Activated naive CD8-positive, alpha-beta T cell treated with anti-CD3 and anti-CD28 coated beads for 36 hours (primary cell): ENCODE results near the gene TAF6L. TPM values are rescaled to one million over a fixed set of nuclear protein-coding genes. Genes with fewer than 3 reads are reported as not detected.

Experiments
- DNase-seq: peaks from one replicate; pipeline ENCODE4 v3.0.0; 2021
- H3K27ac Mint-ChIP-seq: one replicate; pipeline ENCODE4 v1.8.0; 2022; ENCODE audit warnings: mild to moderate bottlenecking, moderate library complexity, mixed read lengths
- H3K27me3 Mint-ChIP-seq: one replicate; pipeline ENCODE4 v1.8.0; 2022; ENCODE audit warnings: mild to moderate bottlenecking, mixed read lengths
- H3K36me3 Mint-ChIP-seq: one replicate; pipeline ENCODE4 v1.8.0; 2021; ENCODE audit warnings: mild to moderate bottlenecking, mixed read lengths
- H3K4me1 Mint-ChIP-seq: one replicate; pipeline ENCODE4 v1.8.0; 2021; ENCODE audit warnings: mixed read lengths
- H3K4me3 Mint-ChIP-seq: one replicate; pipeline ENCODE4 v1.8.0; 2022; ENCODE audit warnings: mild to moderate bottlenecking, moderate library complexity, mixed read lengths
- H3K9me3 Mint-ChIP-seq: one replicate; pipeline ENCODE4 v1.8.0; 2022; ENCODE audit warnings: mixed read lengths
- total RNA-seq, 2 experiments: library from RNA; stranded (reverse); gene quantifications; one replicate each; pipeline ENCODE4 v1.2.3, GENCODE V29; 2021

Gene TAF6L
- total RNA-seq, 2 experiments from 2014 or later, result 22.0 to 22.1 TPM

DNA sequence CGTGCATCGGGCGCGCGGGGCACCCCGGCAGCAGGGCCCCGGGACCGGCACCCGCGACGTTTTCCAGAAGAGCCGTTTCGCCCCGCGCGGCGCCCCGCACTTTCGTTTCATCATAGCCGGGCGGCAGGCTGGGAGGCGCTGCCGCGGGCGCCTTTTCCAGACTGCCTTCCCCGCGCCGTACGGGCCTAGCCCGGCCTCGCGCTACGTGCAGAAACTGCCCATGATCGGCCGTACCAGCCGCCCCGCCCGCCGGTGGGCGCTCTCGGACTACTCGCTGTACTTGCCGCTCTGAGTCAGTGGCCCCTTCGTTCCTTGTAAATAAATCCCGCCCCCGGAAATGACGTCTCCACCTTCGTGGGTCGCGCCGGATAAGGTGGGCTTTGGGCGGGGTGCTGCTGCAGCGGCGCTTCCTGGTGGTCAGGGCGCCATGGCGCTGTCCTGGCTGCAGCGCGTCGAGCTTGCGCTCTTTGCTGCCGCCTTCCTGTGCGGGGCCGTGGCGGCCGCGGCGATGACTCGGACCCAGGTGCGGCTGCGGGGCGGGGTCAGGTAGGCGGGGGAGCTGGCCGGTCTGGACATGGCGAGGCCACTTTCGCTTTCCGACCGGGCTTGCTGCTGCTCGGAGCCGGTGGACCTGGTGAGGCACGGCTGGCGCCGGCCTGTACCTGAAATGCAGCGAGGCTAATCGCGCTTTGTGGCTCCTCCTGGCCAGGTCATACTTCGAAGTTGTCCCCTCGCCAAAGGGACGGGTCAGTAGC is 16.0 kb downstream of the TAF6L start, which contains the start of gene TMEM179B:
TSS of gene TMEM179B (plus strand) at position 398 of the 755 bp plus-strand sequence. CDS start at position 428, 30 bp downstream.
- H3K27ac Mint-ChIP-seq, result peak within 1 kb of the TSS; percentile 92
- DNase-seq, result peak; percentile 96
- H3K27me3 Mint-ChIP-seq, result no peaks in the 10 kb centered on the region
- H3K36me3 Mint-ChIP-seq, result peaks cover 35% of the 10 kb centered on the region
- no peaks in the 10 kb centered on the region for H3K9me3 Mint-ChIP-seq
- peaks cover 36% of the 10 kb centered on the region for H3K4me1 Mint-ChIP-seq
- peak within 1 kb of the TSS; percentile 90 for H3K4me3 Mint-ChIP-seq

DNA sequence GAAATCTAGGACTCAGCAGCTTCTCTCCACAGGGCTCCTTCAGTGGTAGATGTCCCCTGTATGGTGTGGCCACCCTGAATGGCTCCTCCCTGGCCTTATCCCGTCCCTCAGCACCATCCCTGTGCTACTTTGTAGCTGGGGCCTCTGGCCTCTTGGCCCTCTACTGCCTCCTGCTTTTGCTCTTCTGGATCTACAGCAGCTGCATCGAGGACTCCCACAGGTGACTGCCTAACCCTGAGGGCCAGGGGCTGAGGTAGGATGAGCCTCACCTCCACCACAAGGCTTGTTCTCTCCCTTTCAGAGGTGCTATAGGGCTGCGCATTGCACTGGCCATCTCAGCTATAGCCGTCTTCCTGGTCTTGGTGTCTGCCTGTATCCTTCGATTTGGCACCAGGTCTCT is 17.8 kb downstream of the TAF6L start:
- peak overlapping the region; percentile 90 for H3K4me3 Mint-ChIP-seq
- no peaks in the 10 kb centered on the region for H3K27me3 Mint-ChIP-seq
- peaks cover 37% of the 10 kb centered on the region for H3K36me3 Mint-ChIP-seq
- no peak for DNase-seq
- peak overlapping the region; percentile 68 for H3K27ac Mint-ChIP-seq
- H3K4me1 Mint-ChIP-seq, result peaks cover 42% of the 10 kb centered on the region
- H3K9me3 Mint-ChIP-seq, result no peaks in the 10 kb centered on the region

DNA sequence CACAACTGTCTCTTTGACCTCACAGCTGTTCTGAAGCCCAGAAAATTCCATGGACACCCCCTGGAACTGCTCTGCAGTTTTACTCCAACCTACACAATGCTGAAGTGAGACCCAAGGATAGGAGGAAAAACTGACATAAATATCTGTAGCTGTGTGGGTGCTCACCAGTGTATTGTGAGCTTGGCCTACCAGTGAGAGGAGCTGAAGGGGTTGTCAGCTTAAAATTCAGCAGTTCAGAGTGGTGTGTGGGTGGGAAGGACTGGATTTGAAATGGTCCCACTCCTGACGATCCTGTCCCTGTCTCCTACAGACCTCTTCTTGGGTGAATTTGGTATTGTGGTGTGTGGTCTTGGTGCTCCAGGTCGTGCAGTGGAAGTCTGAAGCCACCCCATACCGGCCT is 18.4 kb downstream of the TAF6L start:
- Mint-ChIP-seq H3K27me3 (no peaks in the 10 kb centered on the region), H3K36me3 (peaks cover 37% of the 10 kb centered on the region), H3K27ac (peak overlapping the region; percentile 93), H3K4me1 (peaks cover 46% of the 10 kb centered on the region), H3K9me3 (no peaks in the 10 kb centered on the region), H3K4me3 (peak overlapping the region; percentile 90)
- DNase-seq, result no peak

DNA sequence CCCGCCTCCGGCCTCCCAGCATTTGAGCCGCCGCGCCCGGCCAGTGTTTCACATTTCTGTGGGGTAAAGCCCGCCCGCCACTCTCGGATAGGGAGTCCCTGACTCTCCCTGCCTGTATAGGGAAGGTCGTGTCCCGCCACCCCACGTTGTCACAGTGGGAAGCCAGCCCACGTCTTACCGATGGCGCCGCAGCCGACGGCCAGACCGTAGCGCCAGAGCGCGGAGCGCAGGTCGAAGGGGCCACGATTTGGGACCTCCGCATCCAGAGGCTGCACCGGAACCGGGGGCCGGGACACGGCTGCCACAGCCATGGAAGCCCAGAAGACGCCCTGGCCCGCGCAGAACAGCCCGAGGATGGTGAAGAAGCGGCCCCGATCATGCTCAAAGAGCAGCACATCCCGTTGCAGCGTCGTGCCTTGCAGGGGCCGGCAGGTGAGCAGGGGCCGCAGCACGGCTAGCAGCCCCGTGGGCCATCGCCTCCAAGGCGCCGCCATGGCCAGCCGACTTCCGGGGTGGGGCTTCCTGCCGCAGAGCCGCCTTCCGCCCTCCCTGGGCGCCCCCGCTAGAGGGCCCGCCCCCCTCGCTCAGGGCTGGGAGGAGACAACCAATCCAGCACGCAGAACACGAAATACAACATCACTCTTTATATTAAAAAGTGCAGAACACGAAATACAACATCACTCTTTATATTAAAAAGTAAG is 20.5 kb downstream of the TAF6L start, which contains the start of gene TMEM223:
TSS of gene TMEM223 (minus strand) at position 506 of the 701 bp plus-strand sequence. CDS start at position 494, 12 bp downstream.
- Mint-ChIP-seq H3K4me1 (peaks cover 39% of the 10 kb centered on the region), H3K27ac (peak within 1 kb of the TSS; percentile 93), H3K27me3 (no peaks in the 10 kb centered on the region), H3K9me3 (no peaks in the 10 kb centered on the region), H3K4me3 (peak within 1 kb of the TSS; percentile 92), H3K36me3 (peaks cover 40% of the 10 kb centered on the region)
- DNase-seq, result peak; percentile 93

GRCh38 chr11:62792202-62792575 is 21.0 kb downstream of the TAF6L start:
- Mint-ChIP-seq H3K36me3 (peaks cover 40% of the 10 kb centered on the region), H3K4me3 (peak overlapping the region; percentile 92), H3K9me3 (no peaks in the 10 kb centered on the region), H3K4me1 (peaks cover 39% of the 10 kb centered on the region), H3K27ac (peak overlapping the region; percentile 93), H3K27me3 (no peaks in the 10 kb centered on the region)
- peak; percentile 18 for DNase-seq

DNA sequence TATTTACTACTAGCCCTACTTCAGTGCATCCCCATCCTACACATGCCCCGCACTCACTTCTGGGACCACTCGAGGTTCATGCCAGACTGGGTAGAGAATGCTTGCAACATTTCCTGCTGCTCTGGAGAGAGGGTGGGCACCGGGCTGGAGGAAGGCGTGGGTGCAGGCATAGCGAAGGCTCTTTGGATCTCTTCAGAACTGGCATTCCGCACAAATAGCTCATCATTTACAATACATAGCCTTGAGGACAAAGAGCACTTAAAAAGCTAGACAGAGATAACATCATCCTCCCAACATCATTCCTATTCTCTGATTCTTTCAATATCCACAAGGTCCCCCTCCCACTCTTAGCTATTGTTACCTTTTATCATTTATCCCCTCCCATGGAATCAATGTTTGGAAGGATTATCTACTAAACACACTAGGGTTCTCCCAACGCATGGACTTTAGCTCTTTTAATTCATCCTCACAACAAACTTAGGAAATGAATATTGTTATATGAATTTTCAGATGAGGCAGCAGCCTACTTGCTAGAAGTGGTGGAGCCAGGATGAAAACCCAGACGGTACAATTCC is 23.1 kb downstream of the TAF6L start:
- no peaks in the 10 kb centered on the region for H3K9me3 Mint-ChIP-seq
- peak overlapping the region; percentile 21 for H3K27ac Mint-ChIP-seq
- peaks cover 32% of the 10 kb centered on the region for H3K4me1 Mint-ChIP-seq
- H3K36me3 Mint-ChIP-seq, result peaks cover 38% of the 10 kb centered on the region
- no peaks in the 10 kb centered on the region for H3K27me3 Mint-ChIP-seq
- no peak for DNase-seq
- H3K4me3 Mint-ChIP-seq, result no peak overlapping the region

DNA sequence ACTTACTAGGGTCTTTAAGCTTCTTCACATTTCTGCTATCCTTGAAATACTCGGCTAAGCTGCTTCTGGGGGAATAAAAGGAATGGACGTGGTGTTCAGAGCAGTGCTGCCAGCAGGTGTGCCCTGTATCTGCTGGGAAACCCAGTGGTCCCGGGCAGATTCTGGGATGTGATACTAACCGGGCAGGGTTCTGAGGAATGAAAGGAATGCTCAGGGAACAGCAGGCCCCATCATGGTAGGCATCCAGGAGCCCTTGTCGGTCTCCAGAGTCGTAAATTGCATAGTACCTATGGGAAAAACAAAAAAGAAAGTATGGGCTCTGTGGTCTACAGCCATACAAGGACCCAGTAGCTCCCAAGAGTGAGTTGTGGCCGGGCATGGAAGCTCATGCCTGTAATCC is 25.1 kb downstream of the TAF6L start:
- no peaks in the 10 kb centered on the region for H3K9me3 Mint-ChIP-seq
- H3K36me3 Mint-ChIP-seq, result peaks cover 39% of the 10 kb centered on the region
- peak overlapping the region; percentile 34 for H3K27ac Mint-ChIP-seq

GRCh38 chr11:62799486-62799885 is 28.3 kb downstream of the TAF6L start:
- Mint-ChIP-seq H3K36me3 (peaks cover 47% of the 10 kb centered on the region), H3K4me3 (no peak overlapping the region), H3K27me3 (no peaks in the 10 kb centered on the region), H3K4me1 (peaks cover 31% of the 10 kb centered on the region), H3K27ac (peak overlapping the region; percentile 16), H3K9me3 (no peaks in the 10 kb centered on the region)
- DNase-seq, result no peak

More for the DNA sequence above, 25.1 kb downstream of the TAF6L start:
- DNase-seq, result no peak
- Mint-ChIP-seq H3K27me3 (no peaks in the 10 kb centered on the region), H3K4me1 (peaks cover 20% of the 10 kb centered on the region), H3K4me3 (no peak overlapping the region)

DNA sequence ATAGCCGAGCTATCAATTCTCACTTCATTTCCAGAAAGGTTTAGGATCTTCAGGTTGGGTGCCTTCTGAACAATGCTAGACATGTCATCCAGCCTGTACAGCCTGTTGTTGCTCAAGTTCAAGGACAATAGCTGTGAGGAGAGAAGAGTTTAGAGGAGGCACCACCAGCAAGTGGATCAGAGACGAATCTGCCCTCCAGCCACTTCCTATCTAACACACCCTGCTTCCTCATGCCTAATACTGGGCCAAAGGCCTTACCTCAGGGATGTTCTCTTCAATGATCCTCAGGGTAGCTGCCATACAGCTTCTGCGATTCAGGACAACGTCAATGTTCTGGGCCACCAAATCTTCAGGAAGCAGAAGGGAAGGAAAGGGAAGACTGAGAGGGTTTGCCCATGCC is 29.9 kb downstream of the TAF6L start:
- peaks cover 47% of the 10 kb centered on the region for H3K36me3 Mint-ChIP-seq
- no peak for DNase-seq
- H3K4me3 Mint-ChIP-seq, result no peak overlapping the region
- peaks cover 34% of the 10 kb centered on the region for H3K4me1 Mint-ChIP-seq
- H3K27ac Mint-ChIP-seq, result peak overlapping the region; percentile 62
- no peaks in the 10 kb centered on the region for H3K27me3 Mint-ChIP-seq
- H3K9me3 Mint-ChIP-seq, result no peaks in the 10 kb centered on the region

- H3K4me1 Mint-ChIP-seq, result peaks cover 41% of the 10 kb centered on the region
- peak overlapping the region; percentile 99 for H3K4me3 Mint-ChIP-seq
- no peaks in the 10 kb centered on the region for H3K9me3 Mint-ChIP-seq
- peaks cover 36% of the 10 kb centered on the region for H3K36me3 Mint-ChIP-seq
- H3K27me3 Mint-ChIP-seq, result no peaks in the 10 kb centered on the region
- no peak for DNase-seq
- peak overlapping the region; percentile 96 for H3K27ac Mint-ChIP-seq
Observed at GRCh38 chr11:62804310-62805075, 33.3 kb downstream of the TAF6L start.

DNA sequence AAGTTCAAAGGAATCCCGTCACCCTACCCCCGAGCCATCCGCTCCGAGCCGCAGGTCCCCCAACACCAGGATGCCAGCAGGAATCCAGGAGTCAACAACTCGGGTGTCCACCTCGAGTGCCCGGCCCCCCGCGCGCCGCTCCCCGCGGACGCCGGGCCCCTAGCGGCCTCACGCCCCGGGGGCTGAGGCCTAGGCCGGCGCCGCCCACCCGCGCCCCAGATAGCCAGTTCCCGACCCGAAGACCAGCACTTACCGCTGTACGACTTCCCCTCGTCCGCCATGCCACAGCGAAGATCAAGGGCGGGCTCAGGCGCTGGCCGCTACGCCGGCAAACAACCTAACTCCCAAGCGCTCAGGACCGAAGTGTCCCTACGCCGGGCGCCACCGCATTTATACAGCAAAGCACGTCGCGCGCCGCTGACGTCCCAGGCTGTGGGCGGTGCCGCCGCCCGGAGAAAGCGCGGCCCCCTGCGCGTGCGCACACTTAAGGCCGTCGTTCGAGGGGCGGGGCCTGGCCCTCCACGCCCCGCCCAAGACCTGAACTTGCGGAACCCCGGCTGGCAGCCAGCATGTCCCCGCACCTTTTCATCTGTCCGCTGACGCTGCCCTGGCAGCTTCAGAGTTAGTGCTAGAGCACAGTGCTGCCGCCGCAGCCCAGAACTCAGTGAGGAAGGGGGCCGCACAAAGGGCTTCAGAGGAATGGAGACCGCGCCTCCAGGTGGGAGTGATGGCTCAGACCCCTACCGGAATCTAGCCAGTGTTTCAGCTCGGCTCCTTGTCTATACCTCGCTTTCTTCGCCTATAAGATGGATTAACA is 34.1 kb downstream of the TAF6L start, which contains the start of gene NXF1:
TSS of gene NXF1 (minus strand) at position 365 of the 817 bp plus-strand sequence. CDS start at position 281, 84 bp downstream.
- peaks cover 32% of the 10 kb centered on the region for H3K36me3 Mint-ChIP-seq
- DNase-seq, result peak; percentile 97
- H3K4me3 Mint-ChIP-seq, result peak within 1 kb of the TSS; percentile 99
- no peaks in the 10 kb centered on the region for H3K9me3 Mint-ChIP-seq
- peaks cover 37% of the 10 kb centered on the region for H3K4me1 Mint-ChIP-seq
- no peaks in the 10 kb centered on the region for H3K27me3 Mint-ChIP-seq
- peak within 1 kb of the TSS; percentile 96 for H3K27ac Mint-ChIP-seq

- Mint-ChIP-seq H3K4me3 (peak overlapping the region; percentile 99), H3K27me3 (no peaks in the 10 kb centered on the region), H3K36me3 (peaks cover 29% of the 10 kb centered on the region), H3K9me3 (no peaks in the 10 kb centered on the region), H3K27ac (peak overlapping the region; percentile 94), H3K4me1 (peaks cover 37% of the 10 kb centered on the region)
- DNase-seq, result peak; percentile 29
Observed at GRCh38 chr11:62805961-62806441, 34.8 kb downstream of the TAF6L start.

GRCh38 chr11:62806611-62807121 is 35.5 kb downstream of the TAF6L start:
- no peak for DNase-seq
- Mint-ChIP-seq H3K27me3 (no peaks in the 10 kb centered on the region), H3K27ac (peak overlapping the region; percentile 38), H3K4me3 (peak overlapping the region; percentile 99), H3K4me1 (peaks cover 32% of the 10 kb centered on the region), H3K9me3 (no peaks in the 10 kb centered on the region), H3K36me3 (peaks cover 24% of the 10 kb centered on the region)
